IPS-20b (cell line): ENCODE data around the gene TSN.

Experiments used
- H3K27ac ChIP-seq: one replicate; pipeline ENCODE4 v1.5.1; 2013; ENCODE audit warnings: low read length
- H3K27me3 ChIP-seq: 2 replicates; pipeline ENCODE4 v1.6.1; 2013; ENCODE audit warnings: mild to moderate bottlenecking, low read length, inconsistent platforms; ENCODE audit not compliant: insufficient read depth
- H3K36me3 ChIP-seq: 2 replicates; pipeline ENCODE4 v1.6.1; 2013; ENCODE audit warnings: low read depth, mild to moderate bottlenecking, inconsistent platforms, low read length, moderate library complexity; ENCODE audit not compliant: insufficient read depth
- H3K4me1 ChIP-seq: 2 replicates; pipeline ENCODE4 v1.6.1; 2013; ENCODE audit warnings: mild to moderate bottlenecking, control low read depth, inconsistent platforms, low read length, moderate library complexity; ENCODE audit not compliant: insufficient read depth
- H3K4me3 ChIP-seq: 2 replicates; pipeline ENCODE4 v1.5.1; 2013; ENCODE audit warnings: mild to moderate bottlenecking, low read length, inconsistent platforms
- H3K9ac ChIP-seq: 2 replicates; pipeline ENCODE4 v1.6.1; 2013; ENCODE audit warnings: low read depth, mild to moderate bottlenecking, inconsistent platforms, low read length, moderate library complexity
- H3K9me3 ChIP-seq: 2 replicates; pipeline ENCODE4 v1.6.1; 2013; ENCODE audit warnings: mild to moderate bottlenecking, low read depth, low read length, inconsistent platforms; ENCODE audit not compliant: insufficient read depth

TSN gene

GRCh38 chr2:121788685-121789084, 33.2 kb downstream of the TSN start:
- Histone ChIP-seq H3K4me1 (peaks cover 27% of the 10 kb centered on the region), H3K9me3 (0 out of 2 replicates have a peak, but pooled peaks cover 8% of the 10 kb centered on the region), H3K36me3 (no peaks in the 10 kb centered on the region), H3K4me3 (no peak overlapping the region), H3K27ac (no peak overlapping the region), H3K9ac (no peak overlapping the region), H3K27me3 (no peaks in the 10 kb centered on the region)

- Histone ChIP-seq H3K9me3 (0 out of 2 replicates have a peak, but pooled peaks cover 8% of the 10 kb centered on the region), H3K4me1 (peaks cover 27% of the 10 kb centered on the region), H3K9ac (no peak overlapping the region; the same call in 1 of the 2 replicates), H3K27me3 (no peaks in the 10 kb centered on the region), H3K36me3 (no peaks in the 10 kb centered on the region), H3K27ac (peak overlapping the region; percentile 45), H3K4me3 (no peak overlapping the region)
Measured at GRCh38 chr2:121790276-121790956, 35.0 kb downstream of the TSN start.

- Histone ChIP-seq H3K27ac (peak overlapping the region; percentile 45), H3K4me3 (peak overlapping the region; percentile 40; the same call in 1 of the 2 replicates), H3K27me3 (no peaks in the 10 kb centered on the region), H3K4me1 (peaks cover 27% of the 10 kb centered on the region), H3K36me3 (no peaks in the 10 kb centered on the region), H3K9ac (peak overlapping the region; percentile 32; the same call in 1 of the 2 replicates), H3K9me3 (0 out of 2 replicates have a peak, but pooled peaks cover 8% of the 10 kb centered on the region)
Measured at GRCh38 chr2:121791290-121791689, 35.8 kb downstream of the TSN start.

- Histone ChIP-seq H3K9me3 (0 out of 2 replicates have a peak, but pooled peaks cover 8% of the 10 kb centered on the region), H3K4me3 (peak overlapping the region; percentile 40; the same call in 1 of the 2 replicates), H3K4me1 (peaks cover 27% of the 10 kb centered on the region), H3K27ac (peak overlapping the region; percentile 34), H3K9ac (peak overlapping the region; percentile 19; the same call in 1 of the 2 replicates), H3K36me3 (no peaks in the 10 kb centered on the region), H3K27me3 (no peaks in the 10 kb centered on the region)
Measured at GRCh38 chr2:121791801-121792221, 36.4 kb downstream of the TSN start.

- H3K4me3 ChIP-seq: no peak overlapping the region
- H3K27ac ChIP-seq: no peak overlapping the region
- no peak overlapping the region for H3K9ac ChIP-seq
- H3K27me3 ChIP-seq: no peaks in the 10 kb centered on the region
- 0 out of 2 replicates have a peak, but pooled peaks cover 2% of the 10 kb centered on the region for H3K9me3 ChIP-seq
- peaks cover 27% of the 10 kb centered on the region for H3K4me1 ChIP-seq
- H3K36me3 ChIP-seq: no peaks in the 10 kb centered on the region
Measured at GRCh38 chr2:121793816-121794215, 38.4 kb downstream of the TSN start.

GRCh38 chr2:121794233-121794632, 38.8 kb downstream of the TSN start:
- H3K36me3 ChIP-seq: no peaks in the 10 kb centered on the region
- peaks cover 27% of the 10 kb centered on the region for H3K4me1 ChIP-seq
- H3K9me3 ChIP-seq: no peaks in the 10 kb centered on the region
- no peak overlapping the region for H3K4me3 ChIP-seq
- no peak overlapping the region for H3K27ac ChIP-seq
- H3K27me3 ChIP-seq: no peaks in the 10 kb centered on the region
- H3K9ac ChIP-seq: no peak overlapping the region

- Histone ChIP-seq H3K27me3 (no peaks in the 10 kb centered on the region), H3K4me1 (peaks cover 12% of the 10 kb centered on the region; the same call in 1 of the 2 replicates), H3K4me3 (no peak overlapping the region), H3K36me3 (no peaks in the 10 kb centered on the region), H3K27ac (no peak overlapping the region), H3K9me3 (no peaks in the 10 kb centered on the region), H3K9ac (no peak overlapping the region)
Measured at GRCh38 chr2:121796239-121796638, 40.8 kb downstream of the TSN start.

GRCh38 chr2:121798617-121799016, 43.2 kb downstream of the TSN start:
- Histone ChIP-seq H3K27me3 (no peaks in the 10 kb centered on the region), H3K9me3 (no peaks in the 10 kb centered on the region), H3K36me3 (no peaks in the 10 kb centered on the region), H3K9ac (no peak overlapping the region), H3K27ac (no peak overlapping the region), H3K4me1 (peaks cover 2% of the 10 kb centered on the region; the same call in 1 of the 2 replicates), H3K4me3 (no peak overlapping the region)

GRCh38 chr2:121801916-121802315, 46.5 kb downstream of the TSN start:
- H3K4me1 ChIP-seq: peaks cover 25% of the 10 kb centered on the region

GRCh38 chr2:121803503-121803902, 48.1 kb downstream of the TSN start:
- Histone ChIP-seq H3K4me1 (peaks cover 25% of the 10 kb centered on the region), H3K36me3 (no peaks in the 10 kb centered on the region), H3K27ac (no peak overlapping the region), H3K9me3 (no peaks in the 10 kb centered on the region), H3K4me3 (no peak overlapping the region), H3K9ac (peak overlapping the region; percentile 56; the same call in 1 of the 2 replicates), H3K27me3 (no peaks in the 10 kb centered on the region)

More at GRCh38 chr2:121801916-121802315, 46.5 kb downstream of the TSN start:
- Histone ChIP-seq H3K27ac (no peak overlapping the region), H3K9me3 (no peaks in the 10 kb centered on the region), H3K9ac (no peak overlapping the region), H3K27me3 (no peaks in the 10 kb centered on the region), H3K4me3 (no peak overlapping the region), H3K36me3 (no peaks in the 10 kb centered on the region)

GRCh38 chr2:121804340-121804739, 48.9 kb downstream of the TSN start:
- H3K9me3 ChIP-seq: no peaks in the 10 kb centered on the region
- H3K4me1 ChIP-seq: peaks cover 25% of the 10 kb centered on the region
- H3K27me3 ChIP-seq: no peaks in the 10 kb centered on the region
- peak overlapping the region; percentile 43; the same call in 1 of the 2 replicates for H3K4me3 ChIP-seq
- H3K9ac ChIP-seq: peak overlapping the region; percentile 56; the same call in 1 of the 2 replicates
- peak overlapping the region; percentile 31 for H3K27ac ChIP-seq
- no peaks in the 10 kb centered on the region for H3K36me3 ChIP-seq
